ENCODE results near the gene CUBN. TPM values are rescaled to one million over a fixed set of nuclear protein-coding genes. Genes with fewer than 3 reads are reported as not detected.

CUBN gene
- total and polyA plus RNA-seq, 7 experiments from 2014 or later: 0.39 to 17.5 (median 7.0) TPM

DNA sequence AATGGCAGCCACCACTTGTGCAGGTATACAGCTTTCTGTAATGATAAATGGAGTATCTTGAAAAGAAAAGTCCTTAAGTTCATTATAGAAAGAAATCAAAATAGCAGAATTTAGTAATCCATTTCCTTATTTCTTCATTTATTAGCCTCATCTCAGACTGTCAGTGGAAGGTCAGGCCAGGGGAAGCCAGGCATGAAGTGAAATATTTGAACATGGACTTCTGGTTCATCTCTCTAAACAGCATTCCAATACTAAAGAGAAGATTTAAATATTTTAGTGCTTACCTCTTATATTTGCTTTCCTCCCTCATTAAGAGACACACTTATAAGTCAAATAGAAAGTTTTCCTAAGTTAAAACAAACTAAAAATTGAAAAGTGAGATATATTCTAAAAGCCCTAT is 45.0 kb upstream of the CUBN start:
- Mint-ChIP-seq H3K9me3 (no peaks in the 10 kb centered on the region), H3K36me3 (peaks cover 0 to 14% (median 8%) of the 10 kb centered on the region in 5 donors), H3K27me3 (peaks cover 0 to 2% (median 0%) of the 10 kb centered on the region in 5 donors), H3K27ac (peak overlapping the region in 2 of 9 donors; percentile 19 to 88), H3K4me1 (peaks cover 6 to 27% (median 19%) of the 10 kb centered on the region in 7 donors), H3K4me3 (peak overlapping the region in 1 of 10 donors; percentile 63)
- CTCF ChIA-PET: interaction anchor here (0.7 to 0.8 kb wide), 2 partner anchors 59 to 330 kb away, joined by 3 read pairs; no protein-coding TSS in a partner anchor
- Histone ChIP-seq H3K36me3 (ENCODE audit: control insufficient read depth in 2 of 3, insufficient read depth in 3 of 3, low read length in 3 of 3) (peaks cover 0 to 5% (median 0%) of the 10 kb centered on the region in 3 experiments), H3K27me3 (ENCODE audit: control insufficient read depth in 2 of 2, insufficient read depth in 2 of 2, low read length in 2 of 2) (no peaks in the 10 kb centered on the region), H3K9me3 (ENCODE audit: control insufficient read depth in 2 of 3, low read length in 3 of 3) (no peaks in the 10 kb centered on the region), H3K4me1 (ENCODE audit: control insufficient read depth in 2 of 2, insufficient read depth in 2 of 2, low read length in 2 of 2) (no peaks in the 10 kb centered on the region), H3K27ac (ENCODE audit: low read depth, low read length) (no peak overlapping the region), H3K4me3 (ENCODE audit: low read length) (no peak overlapping the region)
- ATAC-seq (no peak), DNase-seq (no peak)
- intact Hi-C loops (cut with micrococcal nuclease): loop anchor here in 1 of 2 donors (5.0 kb wide), 1 partner anchor 282 kb away; no protein-coding TSS in a partner anchor
- POLR2A ChIA-PET: interaction anchor here (0.6 to 0.8 kb wide), 2 partner anchors 56 to 60 kb away, joined by 3 to 4 read pairs; no protein-coding TSS in a partner anchor

DNA sequence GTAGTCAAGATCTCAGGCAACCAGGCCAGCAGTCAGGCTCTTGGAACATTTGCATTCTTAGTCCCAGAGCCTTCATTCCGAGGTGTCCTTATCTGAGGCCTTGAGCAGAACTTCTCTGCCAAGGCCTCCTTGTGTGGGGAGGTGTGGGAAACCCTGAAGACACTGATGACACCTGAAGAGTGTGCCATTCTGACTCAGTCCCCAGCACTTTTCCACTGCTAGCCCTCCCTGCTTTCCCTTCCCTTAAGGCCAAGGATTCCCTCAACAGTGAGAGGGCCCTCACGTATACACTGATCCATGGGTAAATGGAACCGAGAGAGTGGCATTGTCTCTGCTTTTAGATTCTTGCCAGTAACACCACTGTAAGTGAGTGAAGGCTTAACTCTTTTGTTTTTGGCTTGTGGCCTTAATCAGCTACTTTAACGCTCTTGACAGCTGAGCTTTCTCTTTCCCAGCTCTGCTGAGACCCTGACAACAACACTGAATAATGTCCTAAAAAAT is 41.6 kb upstream of the CUBN start:
- Histone ChIP-seq H3K27ac (ENCODE audit: low read depth, low read length) (no peak overlapping the region), H3K27me3 (ENCODE audit: control insufficient read depth in 2 of 2, insufficient read depth in 2 of 2, low read length in 2 of 2) (no peaks in the 10 kb centered on the region), H3K36me3 (ENCODE audit: control insufficient read depth in 2 of 3, insufficient read depth in 3 of 3, low read length in 3 of 3) (peaks cover 0 to 5% (median 0%) of the 10 kb centered on the region in 3 experiments), H3K4me3 (ENCODE audit: low read length) (no peak overlapping the region), H3K4me1 (ENCODE audit: control insufficient read depth in 2 of 2, insufficient read depth in 2 of 2, low read length in 2 of 2) (no peaks in the 10 kb centered on the region), H3K9me3 (ENCODE audit: control insufficient read depth in 2 of 3, low read length in 3 of 3) (no peaks in the 10 kb centered on the region)
- Mint-ChIP-seq H3K4me1 (peaks cover 7 to 14% (median 12%) of the 10 kb centered on the region in 7 donors), H3K27ac (no peak overlapping the region), H3K4me3 (no peak overlapping the region), H3K27me3 (no peaks in the 10 kb centered on the region), H3K36me3 (peaks cover 0 to 25% (median 12%) of the 10 kb centered on the region in 5 donors), H3K9me3 (no peaks in the 10 kb centered on the region)
- DNase-seq (no peak), ATAC-seq (no peak)
- ChIA-PET CTCF (no interaction called here), POLR2A (interaction anchor here (0.7 kb wide), 1 partner anchor 53 kb away, joined by 4 read pairs; no protein-coding TSS in a partner anchor)
- intact Hi-C loops (cut with micrococcal nuclease): no loop called here

DNA sequence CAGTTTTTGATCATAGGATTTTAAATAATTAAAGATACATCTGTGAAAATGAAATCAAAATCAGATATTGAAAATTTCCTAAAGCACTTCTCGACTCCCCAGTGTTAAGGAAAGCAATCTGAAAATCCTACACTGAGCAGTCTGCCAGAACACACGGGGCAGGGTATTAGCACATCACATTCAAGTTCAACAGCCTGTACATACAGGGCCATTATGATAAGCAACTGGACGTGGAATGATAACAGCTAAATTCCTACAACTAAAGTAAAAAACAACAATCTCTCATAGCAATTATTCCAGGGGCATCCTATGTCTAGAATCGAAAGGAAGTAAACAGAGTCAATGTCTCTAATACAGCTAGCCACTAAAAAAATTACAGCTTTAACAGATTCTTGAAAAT is 40.2 kb upstream of the CUBN start:
- H3K27ac ChIP-seq (ENCODE audit: low read depth, low read length): no peak overlapping the region
- H3K9me3 ChIP-seq (ENCODE audit: control insufficient read depth in 2 of 3, low read length in 3 of 3): no peaks in the 10 kb centered on the region
- H3K27ac Mint-ChIP-seq: no peak overlapping the region
- peaks cover 0 to 1% (median 0%) of the 10 kb centered on the region in 11 donors for H3K9me3 Mint-ChIP-seq
- ATAC-seq: no peak
- ChIA-PET POLR2A (interaction anchor here (0.5 kb wide), 1 partner anchor 87 kb away, joined by 3 read pairs; no protein-coding TSS in a partner anchor), CTCF (no interaction called here)
- H3K4me1 Mint-ChIP-seq: peaks cover 0 to 2% (median 0%) of the 10 kb centered on the region in 7 donors
- H3K4me3 ChIP-seq (ENCODE audit: low read length): no peak overlapping the region
- intact Hi-C loops (cut with micrococcal nuclease): no loop called here
- peaks cover 0 to 5% (median 0%) of the 10 kb centered on the region in 3 experiments for H3K36me3 ChIP-seq (ENCODE audit: control insufficient read depth in 2 of 3, insufficient read depth in 3 of 3, low read length in 3 of 3)
- DNase-seq: no peak
- peaks cover 0 to 26% (median 12%) of the 10 kb centered on the region in 5 donors for H3K36me3 Mint-ChIP-seq
- no peaks in the 10 kb centered on the region for H3K27me3 ChIP-seq (ENCODE audit: control insufficient read depth in 2 of 2, insufficient read depth in 2 of 2, low read length in 2 of 2)
- no peaks in the 10 kb centered on the region for H3K4me1 ChIP-seq (ENCODE audit: control insufficient read depth in 2 of 2, insufficient read depth in 2 of 2, low read length in 2 of 2)
- no peak overlapping the region for H3K4me3 Mint-ChIP-seq
- no peaks in the 10 kb centered on the region for H3K27me3 Mint-ChIP-seq

DNA sequence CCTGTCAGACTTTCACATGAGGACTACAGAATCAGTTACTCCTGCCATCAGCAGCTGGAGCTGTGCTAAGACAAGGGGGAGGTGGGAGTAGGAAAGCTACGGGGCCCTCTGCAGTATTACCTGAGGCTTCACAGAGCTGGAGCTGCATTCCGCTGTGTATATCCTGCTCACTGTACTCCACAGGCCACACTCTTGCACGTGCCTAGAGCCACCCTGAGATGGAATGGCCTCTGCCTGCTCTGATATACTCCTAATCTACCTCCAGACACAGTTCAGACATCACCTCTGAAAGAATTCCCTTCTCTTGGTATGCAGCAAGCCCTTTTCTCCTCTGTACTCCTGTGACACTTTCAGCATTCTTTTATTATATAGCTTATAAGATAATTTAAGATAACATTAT is 37.1 kb upstream of the CUBN start:
- Mint-ChIP-seq H3K27ac (no peak overlapping the region), H3K4me1 (peaks cover 0 to 5% (median 0%) of the 10 kb centered on the region in 7 donors), H3K27me3 (no peaks in the 10 kb centered on the region), H3K36me3 (peaks cover 0 to 32% (median 19%) of the 10 kb centered on the region in 5 donors), H3K4me3 (no peak overlapping the region), H3K9me3 (peaks cover 0 to 5% (median 0%) of the 10 kb centered on the region in 11 donors)
- Histone ChIP-seq H3K4me1 (ENCODE audit: control insufficient read depth in 2 of 2, insufficient read depth in 2 of 2, low read length in 2 of 2) (no peaks in the 10 kb centered on the region), H3K4me3 (ENCODE audit: low read length) (no peak overlapping the region), H3K9me3 (ENCODE audit: control insufficient read depth in 2 of 3, low read length in 3 of 3) (no peaks in the 10 kb centered on the region), H3K27ac (ENCODE audit: low read depth, low read length) (no peak overlapping the region), H3K36me3 (ENCODE audit: control insufficient read depth in 2 of 3, insufficient read depth in 3 of 3, low read length in 3 of 3) (peaks cover 0 to 5% (median 0%) of the 10 kb centered on the region in 3 experiments), H3K27me3 (ENCODE audit: control insufficient read depth in 2 of 2, insufficient read depth in 2 of 2, low read length in 2 of 2) (no peaks in the 10 kb centered on the region)
- POLR2A ChIA-PET: no interaction called here
- CTCF ChIA-PET: interaction anchor here (0.9 kb wide), 1 partner anchor 64 kb away, joined by 3 read pairs; no protein-coding TSS in a partner anchor
- DNase-seq: no peak
- ATAC-seq: no peak
- intact Hi-C loops (cut with micrococcal nuclease): no loop called here

DNA sequence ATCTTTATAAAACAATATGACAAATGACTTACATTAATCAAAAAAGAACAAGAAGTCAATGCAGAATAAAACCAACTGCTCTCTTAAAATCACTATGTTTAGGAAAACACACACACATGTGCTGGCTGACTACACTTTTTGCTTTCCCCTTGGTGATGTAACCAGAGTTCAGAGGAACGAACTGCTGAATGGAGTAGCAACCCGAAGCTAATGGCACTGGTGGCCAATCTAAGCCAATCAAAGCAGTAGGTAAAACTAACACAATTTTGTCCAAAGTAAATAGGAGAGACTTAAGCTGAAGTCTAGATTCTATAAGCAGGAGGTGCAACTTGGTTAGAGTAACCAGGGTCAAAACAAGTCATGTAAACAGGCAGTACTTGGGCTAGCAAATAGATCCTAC is 33.2 kb upstream of the CUBN start:
- Mint-ChIP-seq H3K9me3 (peaks cover 0 to 5% (median 0%) of the 10 kb centered on the region in 11 donors), H3K4me3 (no peak overlapping the region), H3K27ac (no peak overlapping the region), H3K36me3 (peaks cover 0 to 28% (median 16%) of the 10 kb centered on the region in 5 donors), H3K4me1 (peaks cover 0 to 5% (median 0%) of the 10 kb centered on the region in 7 donors), H3K27me3 (no peaks in the 10 kb centered on the region)
- Histone ChIP-seq H3K27me3 (ENCODE audit: control insufficient read depth in 2 of 2, insufficient read depth in 2 of 2, low read length in 2 of 2) (no peaks in the 10 kb centered on the region), H3K36me3 (ENCODE audit: control insufficient read depth in 2 of 3, insufficient read depth in 3 of 3, low read length in 3 of 3) (no peaks in the 10 kb centered on the region), H3K9me3 (ENCODE audit: control insufficient read depth in 2 of 3, low read length in 3 of 3) (no peaks in the 10 kb centered on the region), H3K4me1 (ENCODE audit: control insufficient read depth in 2 of 2, insufficient read depth in 2 of 2, low read length in 2 of 2) (no peaks in the 10 kb centered on the region), H3K27ac (ENCODE audit: low read depth, low read length) (no peak overlapping the region), H3K4me3 (ENCODE audit: low read length) (no peak overlapping the region)
- ATAC-seq: no peak
- CTCF ChIA-PET: no interaction called here
- intact Hi-C loops (cut with micrococcal nuclease): no loop called here
- no peak for DNase-seq
- POLR2A ChIA-PET: no interaction called here

DNA sequence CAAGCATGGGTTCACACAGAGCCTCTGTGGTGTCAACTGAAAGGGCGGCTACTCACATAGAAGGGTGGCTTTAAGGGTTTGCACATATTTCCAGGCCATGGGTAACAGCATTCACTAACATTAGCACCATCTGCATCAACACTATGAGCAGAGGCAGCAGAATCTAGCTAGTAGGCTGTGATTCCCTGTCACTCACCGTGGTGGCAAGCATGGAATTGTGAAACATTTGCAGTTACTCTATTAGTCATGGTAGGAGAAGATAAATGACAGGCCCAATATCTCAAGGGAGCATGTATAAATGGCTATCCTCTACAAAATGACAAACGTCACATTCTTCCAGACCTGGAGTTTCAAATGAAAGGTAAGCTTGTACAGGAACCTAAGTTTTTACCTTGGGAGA is 32.2 kb upstream of the CUBN start:
- H3K4me3 Mint-ChIP-seq: no peak overlapping the region
- H3K9me3 ChIP-seq (ENCODE audit: control insufficient read depth in 2 of 3, low read length in 3 of 3): no peaks in the 10 kb centered on the region
- no peak overlapping the region for H3K27ac Mint-ChIP-seq
- DNase-seq (no peak), ATAC-seq (no peak)
- H3K36me3 ChIP-seq (ENCODE audit: control insufficient read depth in 2 of 3, insufficient read depth in 3 of 3, low read length in 3 of 3): no peaks in the 10 kb centered on the region
- no peak overlapping the region for H3K4me3 ChIP-seq (ENCODE audit: low read length)
- H3K27ac ChIP-seq (ENCODE audit: low read depth, low read length): no peak overlapping the region
- CTCF ChIA-PET: no interaction called here
- intact Hi-C loops (cut with micrococcal nuclease): no loop called here
- H3K4me1 ChIP-seq (ENCODE audit: control insufficient read depth in 2 of 2, insufficient read depth in 2 of 2, low read length in 2 of 2): no peaks in the 10 kb centered on the region
- no peaks in the 10 kb centered on the region for H3K27me3 Mint-ChIP-seq
- POLR2A ChIA-PET: no interaction called here
- H3K36me3 Mint-ChIP-seq: peaks cover 0 to 28% (median 17%) of the 10 kb centered on the region in 5 donors
- peaks cover 0 to 5% (median 0%) of the 10 kb centered on the region in 7 donors for H3K4me1 Mint-ChIP-seq
- peaks cover 0 to 5% (median 0%) of the 10 kb centered on the region in 11 donors for H3K9me3 Mint-ChIP-seq
- H3K27me3 ChIP-seq (ENCODE audit: control insufficient read depth in 2 of 2, insufficient read depth in 2 of 2, low read length in 2 of 2): no peaks in the 10 kb centered on the region

GRCh38 chr10:17157024-17157423 is 27.4 kb upstream of the CUBN start:
- ChIA-PET CTCF (no interaction called here), POLR2A (no interaction called here)
- H3K4me1 ChIP-seq (ENCODE audit: control insufficient read depth in 2 of 2, insufficient read depth in 2 of 2, low read length in 2 of 2): no peaks in the 10 kb centered on the region
- no peaks in the 10 kb centered on the region for H3K36me3 ChIP-seq (ENCODE audit: control insufficient read depth in 2 of 3, insufficient read depth in 3 of 3, low read length in 3 of 3)
- no peaks in the 10 kb centered on the region for H3K27me3 Mint-ChIP-seq
- no peak overlapping the region for H3K27ac Mint-ChIP-seq
- DNase-seq (no peak), ATAC-seq (no peak)
- H3K27ac ChIP-seq (ENCODE audit: low read depth, low read length): no peak overlapping the region
- intact Hi-C loops (cut with micrococcal nuclease): loop anchor here in 1 of 2 donors (5.0 kb wide), 1 partner anchor 95 kb away; no protein-coding TSS in a partner anchor
- H3K9me3 ChIP-seq (ENCODE audit: control insufficient read depth in 2 of 3, low read length in 3 of 3): no peaks in the 10 kb centered on the region
- no peaks in the 10 kb centered on the region for H3K27me3 ChIP-seq (ENCODE audit: control insufficient read depth in 2 of 2, insufficient read depth in 2 of 2, low read length in 2 of 2)
- H3K4me1 Mint-ChIP-seq: no peaks in the 10 kb centered on the region
- H3K4me3 ChIP-seq (ENCODE audit: low read length): no peak overlapping the region
- H3K36me3 Mint-ChIP-seq: peaks cover 2 to 37% (median 5%) of the 10 kb centered on the region in 5 donors
- H3K4me3 Mint-ChIP-seq: no peak overlapping the region
- H3K9me3 Mint-ChIP-seq: no peaks in the 10 kb centered on the region

Measured in naive thymus-derived CD4-positive, alpha-beta T cell (primary cell).